PFSK-1 (cell line): ENCODE measurements around the gene LRRC36.

Source experiments
- POLR2AphosphoS5 ChIP-seq: IDR thresholded peaks from 2 replicates; pipeline ENCODE4 v1.6.1; 2012; ENCODE audit warnings: low read depth, mild to moderate bottlenecking, control low read depth, low read length, moderate library complexity
- REST ChIP-seq, 2 experiments: IDR thresholded peaks; 2 replicates each; pipeline versions ENCODE4 v1.6.1 to v1.8.0; 2011 to 2012; ENCODE audit warnings: low read depth in 2 of 2, low read length in 2 of 2, control low read depth in 1 of 2, inconsistent platforms in 1 of 2, mild to moderate bottlenecking in 1 of 2, moderate library complexity in 1 of 2; ENCODE audit not compliant: insufficient read depth in 1 of 2
- SIN3A ChIP-seq: IDR thresholded peaks from 2 replicates; pipeline ENCODE4 v1.6.1; 2012; ENCODE audit warnings: mild to moderate bottlenecking, low read length, moderate library complexity, borderline replicate concordance; ENCODE audit not compliant: insufficient read depth

GRCh38 chr16:67398546-67399217 is 72.1 kb downstream of the LRRC36 start:
- TF ChIP-seq REST (IDR thresholded peaks at IDR 0.05; ENCODE audit: insufficient read depth in 1 of 2, low read depth in 2 of 2, low read length in 2 of 2): no peak
- no peak for TF ChIP-seq POLR2AphosphoS5
- no peak for TF ChIP-seq SIN3A
